Endothelial cell of umbilical vein (primary cell): ENCODE data around the gene DHRS11.

Source experiments
- EZH2 ChIP-seq: IDR thresholded peaks from 2 replicates; pipeline ENCODE4 v1.6.1; 2012; ENCODE audit warnings: borderline replicate concordance, low read depth, mild to moderate bottlenecking, moderate library complexity, low read length, inconsistent platforms; ENCODE audit not compliant: severe bottlenecking
- FOS ChIP-seq: IDR thresholded peaks from 2 replicates; pipeline ENCODE4 v1.6.1; 2011; ENCODE audit warnings: mild to moderate bottlenecking, low read length, moderate library complexity, borderline replicate concordance; ENCODE audit not compliant: insufficient read depth
- GATA2 ChIP-seq: IDR thresholded peaks from 2 replicates; pipeline ENCODE4 v1.7.0; 2011; ENCODE audit warnings: low read depth, mild to moderate bottlenecking, moderate library complexity, mixed read lengths, low read length; ENCODE audit not compliant: insufficient read length, insufficient read depth
- MYC ChIP-seq: IDR thresholded peaks from one replicate; pipeline ENCODE4 v1.6.1; 2011; ENCODE audit warnings: mild to moderate bottlenecking, low read depth, low read length
- POLR2A ChIP-seq: IDR thresholded peaks from 2 replicates; pipeline ENCODE4 v1.6.1; 2012; ENCODE audit warnings: low read depth, mild to moderate bottlenecking, control low read depth, low read length
- POLR2AphosphoS5 ChIP-seq: IDR thresholded peaks from 2 replicates; pipeline ENCODE4 v1.6.1; 2012; ENCODE audit warnings: low read depth, mild to moderate bottlenecking, control low read depth, low read length, moderate library complexity; ENCODE audit not compliant: insufficient read depth
- TF ChIP-seq, protein P1 (sequence below), 2 donors: IDR thresholded peaks; 1 replicate in 1 of 2; 2 replicates in 1 of 2; pipeline ENCODE4 v1.5.1; 2011; ENCODE audit warnings: low read length in 2 of 2, mild to moderate bottlenecking in 2 of 2, moderate library complexity in 2 of 2, control low read depth in 1 of 2, inconsistent platforms in 1 of 2, low read depth in 1 of 2; ENCODE audit not compliant: insufficient read depth in 1 of 2; ENCODE audit errors: extremely low read depth in 1 of 2
- TF ChIP-seq, protein P2 (sequence below): IDR thresholded peaks from 2 replicates; pipeline ENCODE4 v1.6.1; 2011; ENCODE audit not compliant: insufficient read depth, insufficient read length

DNA sequence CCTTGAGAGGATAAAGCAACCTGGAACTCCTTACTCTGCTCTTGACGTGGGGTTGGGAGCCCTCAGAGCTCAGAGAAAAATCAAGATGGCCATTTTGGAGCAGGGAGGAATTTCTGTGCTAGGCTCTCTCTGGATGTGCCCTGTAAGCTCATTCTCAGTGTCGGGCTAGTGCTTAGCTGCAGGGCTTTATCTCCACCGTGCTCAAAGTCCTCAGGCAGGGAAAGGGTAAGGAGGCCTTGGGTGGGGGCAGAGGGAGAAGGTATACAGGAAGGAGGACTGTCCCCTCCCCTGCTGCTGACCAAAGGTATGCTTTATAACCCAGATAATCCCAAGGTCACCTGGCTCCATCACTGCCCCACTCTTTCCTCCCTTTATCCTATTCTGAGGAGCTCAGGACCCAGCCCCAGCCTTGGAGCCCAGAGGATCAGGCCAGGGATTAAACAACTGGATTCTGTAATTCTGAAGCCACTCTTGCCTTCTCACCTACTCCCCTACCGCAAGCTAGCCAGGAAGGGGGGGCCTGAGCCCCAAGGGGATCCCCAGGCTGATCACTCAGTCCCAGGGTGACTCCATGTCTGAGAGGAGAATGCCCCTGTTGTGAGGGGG, 1.1 kb downstream of the DHRS11 start:
- TF ChIP-seq POLR2A (no peak), FOS (no peak), MYC (no peak), POLR2AphosphoS5 (no peak), EZH2 (no peak), GATA2 (no peak)
- TF ChIP-seq, protein P1, sequence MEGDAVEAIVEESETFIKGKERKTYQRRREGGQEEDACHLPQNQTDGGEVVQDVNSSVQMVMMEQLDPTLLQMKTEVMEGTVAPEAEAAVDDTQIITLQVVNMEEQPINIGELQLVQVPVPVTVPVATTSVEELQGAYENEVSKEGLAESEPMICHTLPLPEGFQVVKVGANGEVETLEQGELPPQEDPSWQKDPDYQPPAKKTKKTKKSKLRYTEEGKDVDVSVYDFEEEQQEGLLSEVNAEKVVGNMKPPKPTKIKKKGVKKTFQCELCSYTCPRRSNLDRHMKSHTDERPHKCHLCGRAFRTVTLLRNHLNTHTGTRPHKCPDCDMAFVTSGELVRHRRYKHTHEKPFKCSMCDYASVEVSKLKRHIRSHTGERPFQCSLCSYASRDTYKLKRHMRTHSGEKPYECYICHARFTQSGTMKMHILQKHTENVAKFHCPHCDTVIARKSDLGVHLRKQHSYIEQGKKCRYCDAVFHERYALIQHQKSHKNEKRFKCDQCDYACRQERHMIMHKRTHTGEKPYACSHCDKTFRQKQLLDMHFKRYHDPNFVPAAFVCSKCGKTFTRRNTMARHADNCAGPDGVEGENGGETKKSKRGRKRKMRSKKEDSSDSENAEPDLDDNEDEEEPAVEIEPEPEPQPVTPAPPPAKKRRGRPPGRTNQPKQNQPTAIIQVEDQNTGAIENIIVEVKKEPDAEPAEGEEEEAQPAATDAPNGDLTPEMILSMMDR (IDR thresholded peaks at IDR 0.05; ENCODE audit: extremely low read depth in 1 of 2, insufficient read depth in 1 of 2, low read depth in 1 of 2, low read length in 2 of 2) = no peak
- TF ChIP-seq, protein P2, sequence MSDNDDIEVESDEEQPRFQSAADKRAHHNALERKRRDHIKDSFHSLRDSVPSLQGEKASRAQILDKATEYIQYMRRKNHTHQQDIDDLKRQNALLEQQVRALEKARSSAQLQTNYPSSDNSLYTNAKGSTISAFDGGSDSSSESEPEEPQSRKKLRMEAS = no peak
